Measurements from ENCODE around the gene PNPO. TPM values are rescaled to one million over a fixed set of nuclear protein-coding genes. Genes with fewer than 3 reads are reported as not detected.

Gene PNPO
- total RNA-seq (10 to 100 TPM; 22.4 to 24.0 TPM), polyA plus RNA-seq (ENCODE audit: insufficient read length in 2 of 2) (10 to 100 TPM; 26.0 to 26.7 TPM)
- long read RNA-seq, donor 1, transcript PNPO-217 (7 exons, 3,465 nt): major isoform, 6 of 8 reads
- long read RNA-seq, donor 1, partial matches to known transcripts: 0 of 8 reads
- long read RNA-seq, donor 1, other reads (novel, unspliced or antisense): 0 of 8 reads
- long read RNA-seq, donor 2, partial matches to known transcripts: 0 of 3 reads
- long read RNA-seq, donor 2, other reads (novel, unspliced or antisense): 0 of 3 reads
- long read RNA-seq, donor 3, partial matches to known transcripts: 0 of 4 reads
- long read RNA-seq, donor 3, other reads (novel, unspliced or antisense): 0 of 4 reads
- long read RNA-seq, donor 4, partial matches to known transcripts: 0 of 5 reads
- long read RNA-seq, donor 4, other reads (novel, unspliced or antisense): 0 of 5 reads

GRCh38 chr17:47941246-47942095, at the start of gene PNPO:
Gene PNPO (plus strand): TSS chr17:47941571. CDS start chr17:47941676, 105 bp downstream.
- Histone ChIP-seq H3K4me1 (ENCODE audit: control insufficient read depth, insufficient read depth, low read length) (peaks cover 23% of the 10 kb centered on the region), H3K9me3 (ENCODE audit: control insufficient read depth, insufficient read depth, low read length) (no peaks in the 10 kb centered on the region), H3K4me3 (ENCODE audit: low read depth, low read length) (peak within 1 kb of the TSS; percentile 64), H3K36me3 (ENCODE audit: control insufficient read depth, insufficient read depth, low read length) (peaks cover 19% of the 10 kb centered on the region), H3K27me3 (ENCODE audit: control insufficient read depth, insufficient read depth, low read length) (no peaks in the 10 kb centered on the region), H3K27ac (ENCODE audit: low read depth, low read length) (no peak within 1 kb of the TSS)
- DNase-seq (ENCODE audit: low read depth in 4 of 6, low spot score in 6 of 6): peak; percentile 86 to 99 (median 96)
- 1% methylated on average over 49 of the region's 50 CpGs for WGBS (ENCODE audit: insufficient coverage)

GRCh38 chr17:47894498-47895346, 46.6 kb upstream of the PNPO start:
- Histone ChIP-seq H3K9me3 (ENCODE audit: control insufficient read depth, insufficient read depth, low read length) (no peaks in the 10 kb centered on the region), H3K27ac (ENCODE audit: low read depth, low read length) (peak overlapping the region; percentile 74), H3K36me3 (ENCODE audit: control insufficient read depth, insufficient read depth, low read length) (peaks cover 2% of the 10 kb centered on the region), H3K4me1 (ENCODE audit: control insufficient read depth, insufficient read depth, low read length) (peaks cover 5% of the 10 kb centered on the region), H3K27me3 (ENCODE audit: control insufficient read depth, insufficient read depth, low read length) (no peaks in the 10 kb centered on the region), H3K4me3 (ENCODE audit: low read depth, low read length) (peak overlapping the region; percentile 75)
- DNase-seq (ENCODE audit: low read depth in 4 of 6, low spot score in 6 of 6): no peak
- 24% methylated on average over 6 of the region's 11 CpGs for WGBS (ENCODE audit: insufficient coverage)

GRCh38 chr17:47895347-47895855, 46.0 kb upstream of the PNPO start:
- Histone ChIP-seq H3K36me3 (ENCODE audit: control insufficient read depth, insufficient read depth, low read length) (peaks cover 4% of the 10 kb centered on the region), H3K9me3 (ENCODE audit: control insufficient read depth, insufficient read depth, low read length) (no peaks in the 10 kb centered on the region), H3K4me1 (ENCODE audit: control insufficient read depth, insufficient read depth, low read length) (peaks cover 4% of the 10 kb centered on the region), H3K4me3 (ENCODE audit: low read depth, low read length) (peak overlapping the region; percentile 75), H3K27me3 (ENCODE audit: control insufficient read depth, insufficient read depth, low read length) (no peaks in the 10 kb centered on the region), H3K27ac (ENCODE audit: low read depth, low read length) (peak overlapping the region; percentile 74)
- DNase-seq (ENCODE audit: low read depth in 4 of 6, low spot score in 6 of 6): no peak
- WGBS (ENCODE audit: insufficient coverage): 0% methylated on average over 21 of the region's 25 CpGs

- Histone ChIP-seq H3K27ac (ENCODE audit: low read depth, low read length) (peak within 1 kb of the TSS; percentile 96), H3K4me3 (ENCODE audit: low read depth, low read length) (peak within 1 kb of the TSS; percentile 84), H3K36me3 (ENCODE audit: control insufficient read depth, insufficient read depth, low read length) (peaks cover 4% of the 10 kb centered on the region), H3K9me3 (ENCODE audit: control insufficient read depth, insufficient read depth, low read length) (no peaks in the 10 kb centered on the region), H3K27me3 (ENCODE audit: control insufficient read depth, insufficient read depth, low read length) (no peaks in the 10 kb centered on the region), H3K4me1 (ENCODE audit: control insufficient read depth, insufficient read depth, low read length) (peaks cover 4% of the 10 kb centered on the region)
- WGBS (ENCODE audit: insufficient coverage): under 1% methylated on average over 69 of the region's 70 CpGs
- peak; percentile 100 for DNase-seq (ENCODE audit: low read depth in 4 of 6, low spot score in 6 of 6)
Observed at GRCh38 chr17:47895856-47896671, 45.3 kb upstream of the PNPO start, which contains the start of gene SP2. Gene SP2 (plus strand): TSS chr17:47896236. CDS start chr17:47896287, 51 bp downstream.

GRCh38 chr17:47896672-47897490, 44.5 kb upstream of the PNPO start:
- no peaks in the 10 kb centered on the region for H3K27me3 ChIP-seq (ENCODE audit: control insufficient read depth, insufficient read depth, low read length)
- peak overlapping the region; percentile 84 for H3K4me3 ChIP-seq (ENCODE audit: low read depth, low read length)
- DNase-seq (ENCODE audit: low read depth in 4 of 6, low spot score in 6 of 6): peak in 1 of 6 donors; percentile 47
- WGBS (ENCODE audit: insufficient coverage): 5% methylated on average over 18 of the region's 22 CpGs
- no peaks in the 10 kb centered on the region for H3K9me3 ChIP-seq (ENCODE audit: control insufficient read depth, insufficient read depth, low read length)
- peaks cover 4% of the 10 kb centered on the region for H3K4me1 ChIP-seq (ENCODE audit: control insufficient read depth, insufficient read depth, low read length)
- H3K36me3 ChIP-seq (ENCODE audit: control insufficient read depth, insufficient read depth, low read length): peaks cover 7% of the 10 kb centered on the region
- H3K27ac ChIP-seq (ENCODE audit: low read depth, low read length): peak overlapping the region; percentile 96

- H3K9me3 ChIP-seq (ENCODE audit: control insufficient read depth, insufficient read depth, low read length): no peaks in the 10 kb centered on the region
- no peak for DNase-seq (ENCODE audit: low read depth in 4 of 6, low spot score in 6 of 6)
- H3K36me3 ChIP-seq (ENCODE audit: control insufficient read depth, insufficient read depth, low read length): peaks cover 7% of the 10 kb centered on the region
- 71% methylated on average over 3 of the region's 5 CpGs for WGBS (ENCODE audit: insufficient coverage)
- H3K4me1 ChIP-seq (ENCODE audit: control insufficient read depth, insufficient read depth, low read length): peaks cover 4% of the 10 kb centered on the region
- H3K27me3 ChIP-seq (ENCODE audit: control insufficient read depth, insufficient read depth, low read length): no peaks in the 10 kb centered on the region
- peak overlapping the region; percentile 96 for H3K27ac ChIP-seq (ENCODE audit: low read depth, low read length)
- H3K4me3 ChIP-seq (ENCODE audit: low read depth, low read length): peak overlapping the region; percentile 84
Observed at GRCh38 chr17:47897561-47897960, 43.8 kb upstream of the PNPO start.

- Histone ChIP-seq H3K36me3 (ENCODE audit: control insufficient read depth, insufficient read depth, low read length) (peaks cover 7% of the 10 kb centered on the region), H3K4me1 (ENCODE audit: control insufficient read depth, insufficient read depth, low read length) (peaks cover 4% of the 10 kb centered on the region), H3K4me3 (ENCODE audit: low read depth, low read length) (no peak overlapping the region), H3K27ac (ENCODE audit: low read depth, low read length) (no peak overlapping the region), H3K9me3 (ENCODE audit: control insufficient read depth, insufficient read depth, low read length) (no peaks in the 10 kb centered on the region), H3K27me3 (ENCODE audit: control insufficient read depth, insufficient read depth, low read length) (no peaks in the 10 kb centered on the region)
- DNase-seq (ENCODE audit: low read depth in 4 of 6, low spot score in 6 of 6): no peak
Observed at GRCh38 chr17:47898241-47898640, 43.1 kb upstream of the PNPO start.

- H3K4me1 ChIP-seq (ENCODE audit: control insufficient read depth, insufficient read depth, low read length): peaks cover 11% of the 10 kb centered on the region
- DNase-seq (ENCODE audit: low read depth in 4 of 6, low spot score in 6 of 6): no peak
- 83% methylated on average over 5 of the region's 5 CpGs for WGBS (ENCODE audit: insufficient coverage)
- no peak overlapping the region for H3K4me3 ChIP-seq (ENCODE audit: low read depth, low read length)
- H3K27me3 ChIP-seq (ENCODE audit: control insufficient read depth, insufficient read depth, low read length): no peaks in the 10 kb centered on the region
- H3K9me3 ChIP-seq (ENCODE audit: control insufficient read depth, insufficient read depth, low read length): no peaks in the 10 kb centered on the region
- H3K27ac ChIP-seq (ENCODE audit: low read depth, low read length): peak overlapping the region; percentile 4
- H3K36me3 ChIP-seq (ENCODE audit: control insufficient read depth, insufficient read depth, low read length): peaks cover 7% of the 10 kb centered on the region
Observed at GRCh38 chr17:47899643-47900042, 41.7 kb upstream of the PNPO start.

Data from spinal cord (tissue), 10 donors.